Loucy (cell line): Measurements from ENCODE around the gene RAB10.

Experiments
- CTCF ChIP-seq: fragments of 200-600 bp; sonication (generic); conservative IDR thresholded peaks from 2 replicates; pipeline ENCODE4 v1.5.1; 2014; ENCODE audit warnings: mild to moderate bottlenecking, antibody characterized with exemption, low read length
- EZH2phosphoT487 ChIP-seq: fragments of 200-600 bp; IDR thresholded peaks from 2 replicates; pipeline ENCODE4 v1.6.1; 2018; ENCODE audit warnings: antibody characterized with exemption, mild to moderate bottlenecking, moderate library complexity, borderline replicate concordance

GRCh38 chr2:25988134-25988533 lies 45.8 kb upstream of the RAB10 start:
- no peak for TF ChIP-seq CTCF
- TF ChIP-seq EZH2phosphoT487 = no peak
